NCI-H2107 treated with DMSO at 0.1 percent for 48 hours (cell line): Measurements from ENCODE around the gene DENND2A.
"Not testable (repeated sequence)": the region's sequence is repeated elsewhere in the genome, so short reads cannot be mapped to it uniquely, and the experiment has no call there.

ENCODE experiments used
- DNase-seq: peaks from one replicate; lab custom pipeline; 2025; ENCODE audit not compliant: unreplicated experiment; lab: John Stamatoyannopoulos, UW

Gene DENND2A, protein sequence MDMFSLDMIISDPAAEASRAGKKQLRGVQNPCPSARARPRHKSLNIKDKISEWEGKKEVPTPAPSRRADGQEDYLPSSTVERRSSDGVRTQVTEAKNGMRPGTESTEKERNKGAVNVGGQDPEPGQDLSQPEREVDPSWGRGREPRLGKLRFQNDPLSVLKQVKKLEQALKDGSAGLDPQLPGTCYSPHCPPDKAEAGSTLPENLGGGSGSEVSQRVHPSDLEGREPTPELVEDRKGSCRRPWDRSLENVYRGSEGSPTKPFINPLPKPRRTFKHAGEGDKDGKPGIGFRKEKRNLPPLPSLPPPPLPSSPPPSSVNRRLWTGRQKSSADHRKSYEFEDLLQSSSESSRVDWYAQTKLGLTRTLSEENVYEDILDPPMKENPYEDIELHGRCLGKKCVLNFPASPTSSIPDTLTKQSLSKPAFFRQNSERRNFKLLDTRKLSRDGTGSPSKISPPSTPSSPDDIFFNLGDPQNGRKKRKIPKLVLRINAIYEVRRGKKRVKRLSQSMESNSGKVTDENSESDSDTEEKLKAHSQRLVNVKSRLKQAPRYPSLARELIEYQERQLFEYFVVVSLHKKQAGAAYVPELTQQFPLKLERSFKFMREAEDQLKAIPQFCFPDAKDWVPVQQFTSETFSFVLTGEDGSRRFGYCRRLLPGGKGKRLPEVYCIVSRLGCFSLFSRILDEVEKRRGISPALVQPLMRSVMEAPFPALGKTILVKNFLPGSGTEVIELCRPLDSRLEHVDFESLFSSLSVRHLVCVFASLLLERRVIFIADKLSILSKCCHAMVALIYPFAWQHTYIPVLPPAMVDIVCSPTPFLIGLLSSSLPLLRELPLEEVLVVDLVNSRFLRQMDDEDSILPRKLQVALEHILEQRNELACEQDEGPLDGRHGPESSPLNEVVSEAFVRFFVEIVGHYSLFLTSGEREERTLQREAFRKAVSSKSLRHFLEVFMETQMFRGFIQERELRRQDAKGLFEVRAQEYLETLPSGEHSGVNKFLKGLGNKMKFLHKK

DNA sequence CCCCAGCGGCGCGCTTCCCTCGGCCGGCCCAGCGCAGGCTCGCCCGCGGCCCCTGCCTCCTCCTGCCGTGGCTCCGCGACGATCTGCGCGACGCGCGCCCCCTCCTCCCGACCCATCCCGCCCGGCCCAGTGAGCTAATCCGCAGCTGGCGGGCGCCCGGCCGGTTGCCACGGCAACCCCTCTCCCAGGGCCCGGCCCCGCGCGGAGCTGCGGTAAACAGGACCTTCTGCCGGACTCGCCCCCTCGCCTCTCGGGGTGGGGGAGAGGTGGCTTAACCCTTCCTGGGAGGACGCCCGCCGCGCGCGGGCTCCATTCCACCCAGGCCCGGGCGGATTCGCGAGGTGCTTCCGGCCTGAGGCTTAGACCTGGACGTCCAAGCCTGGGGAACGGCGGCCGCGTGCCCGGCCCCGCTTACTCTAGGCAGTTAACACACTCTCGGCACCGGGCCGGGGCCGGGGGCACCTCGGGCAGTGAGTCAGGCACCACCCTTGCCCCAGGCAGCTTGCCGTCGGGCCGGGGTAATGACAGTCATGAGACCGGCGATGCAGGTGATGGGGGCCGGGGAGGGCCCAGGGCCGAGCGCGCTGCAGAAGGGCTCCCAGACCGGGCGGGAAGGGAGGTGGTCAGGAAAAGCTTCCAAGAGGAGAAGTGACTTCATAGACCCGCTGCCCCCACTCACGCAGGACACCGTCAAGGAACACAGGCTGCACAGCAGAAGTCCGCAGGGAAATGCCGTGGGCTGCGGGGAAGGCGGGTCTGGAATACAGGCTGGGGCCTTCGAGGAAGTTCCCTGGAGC, at the start of gene DENND2A:
Gene DENND2A, minus strand, starts transcription at position 87 of the 797 bp plus-strand sequence. CDS start 38,416 bp downstream, outside the sequence.
- DNase-seq: peak; percentile 33

DNA sequence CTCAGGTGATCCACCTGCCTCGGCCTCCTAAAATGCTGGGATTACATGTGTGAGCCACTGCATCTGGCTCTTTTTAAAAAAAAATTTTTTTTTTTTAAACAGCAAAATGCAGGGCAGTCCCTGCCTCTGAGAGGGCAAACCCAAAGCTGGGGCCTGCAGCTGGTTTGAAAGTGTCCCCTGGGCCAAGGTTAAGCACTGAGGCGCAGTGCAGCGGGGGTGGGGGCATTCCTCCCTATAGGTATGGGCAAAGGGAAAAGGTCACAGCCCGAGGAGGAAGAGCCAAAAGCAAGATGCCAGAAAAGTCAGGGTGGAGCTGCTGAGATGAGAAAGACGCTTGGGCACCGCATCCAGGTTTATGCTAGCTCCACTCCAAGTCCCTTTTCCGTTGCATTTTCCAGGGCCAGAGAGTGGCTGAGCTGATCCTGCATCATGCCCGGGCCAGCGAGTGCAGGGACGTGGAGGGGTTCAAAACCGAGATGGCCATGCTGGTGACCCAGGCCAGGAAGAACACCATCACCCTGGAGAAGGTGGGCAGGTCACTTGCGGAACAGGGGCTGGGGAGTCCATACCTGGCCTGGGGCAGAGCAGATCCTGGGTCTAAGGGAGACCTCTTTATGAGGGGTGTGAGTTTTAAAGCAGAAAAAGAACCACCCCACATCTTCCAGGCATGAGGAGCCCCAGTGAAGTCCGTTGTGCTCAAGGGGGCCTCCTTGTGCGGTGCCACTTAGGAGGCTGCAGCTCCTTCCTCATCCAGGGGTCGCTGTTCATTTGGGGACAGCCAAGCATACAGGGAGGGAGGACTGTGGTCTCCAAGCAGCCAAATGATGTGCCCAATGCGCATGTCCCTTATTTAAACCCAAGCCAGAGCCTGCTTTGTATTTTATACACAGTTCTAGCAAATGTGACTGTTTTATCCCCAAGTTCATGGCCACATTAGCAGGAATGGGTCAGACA, 48.9 kb upstream of the DENND2A start:
- DNase-seq: no peak

DNA sequence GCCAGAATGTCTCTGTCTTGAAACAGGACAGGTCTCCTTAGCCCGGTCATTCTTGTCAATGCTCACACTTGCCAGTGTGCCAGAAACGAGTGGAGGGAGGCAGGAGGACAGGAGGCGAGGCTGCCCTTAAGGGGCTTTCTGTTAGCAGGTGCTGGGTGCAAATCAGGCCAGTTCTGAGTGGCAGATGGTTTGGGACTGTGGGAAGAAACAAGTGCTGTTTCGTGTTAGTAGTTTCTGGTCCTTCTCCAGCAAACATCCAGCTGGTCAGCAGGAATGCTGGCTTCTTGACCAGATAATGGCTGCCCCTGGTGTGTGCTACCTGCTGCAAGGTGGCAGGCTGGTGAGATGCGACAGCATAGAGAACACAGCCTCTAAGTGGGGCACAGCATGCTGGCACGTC, 47.7 kb upstream of the DENND2A start:
- no peak for DNase-seq

GRCh38 chr7:140686921-140687320, 46.3 kb upstream of the DENND2A start:
- no peak for DNase-seq

DNA sequence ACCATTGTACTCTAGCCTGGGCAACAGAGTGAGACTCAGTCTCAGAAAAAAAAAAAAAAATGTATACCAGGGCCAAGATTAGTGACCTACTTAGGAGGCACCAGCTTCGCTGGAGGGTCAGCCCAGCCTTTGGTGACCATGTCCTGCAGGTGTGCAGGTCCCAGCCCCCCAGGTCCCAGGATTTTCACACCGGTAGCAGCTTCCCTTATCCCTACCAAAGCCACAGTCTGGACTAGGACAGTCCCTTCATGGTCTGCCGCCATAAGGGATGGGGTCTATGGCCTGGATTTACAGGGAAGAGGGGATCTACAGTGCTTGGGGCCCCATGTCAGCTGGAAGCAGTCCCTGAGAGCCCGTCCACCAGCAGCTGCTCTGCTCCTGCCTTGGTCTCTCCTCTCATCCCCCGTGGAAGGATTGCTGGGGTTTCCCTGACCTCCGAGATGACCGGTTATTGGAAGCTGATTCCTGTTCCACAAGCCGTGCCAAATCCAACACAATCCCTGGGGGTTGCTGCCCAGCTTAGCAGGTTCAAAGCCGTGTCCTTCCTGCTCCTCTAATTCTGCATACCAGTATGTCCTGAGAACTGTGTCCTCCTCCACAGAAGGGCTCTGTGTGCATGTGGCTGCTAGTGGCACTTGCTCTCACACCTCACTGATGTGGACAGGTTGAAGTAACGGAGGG, 44.9 kb upstream of the DENND2A start:
- no peak for DNase-seq

- no peak for DNase-seq
Observed at GRCh38 chr7:140684066-140684950, 43.7 kb upstream of the DENND2A start.

DNA sequence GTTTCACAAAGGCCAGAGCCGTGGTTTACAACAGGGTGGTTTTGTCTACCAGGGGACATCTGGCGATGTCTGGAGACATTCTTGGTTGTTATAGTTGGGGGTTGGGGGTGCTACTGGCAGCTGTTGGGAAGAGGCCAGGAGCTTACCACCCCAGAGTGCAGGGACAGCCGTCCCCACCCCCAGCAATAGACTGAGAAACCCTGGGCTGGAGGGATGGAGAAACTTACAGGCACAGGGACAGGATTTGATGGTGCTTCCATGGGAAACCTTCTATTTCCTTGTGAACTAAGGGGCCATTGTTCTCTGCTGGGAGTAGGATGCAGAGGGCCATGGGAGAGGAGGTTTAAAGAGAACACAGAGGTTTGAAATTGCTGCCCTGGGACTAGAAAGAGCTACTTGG, 43.0 kb upstream of the DENND2A start:
- DNase-seq: no peak

GRCh38 chr7:140681766-140682165, 41.2 kb upstream of the DENND2A start:
- DNase-seq: no peak

DNA sequence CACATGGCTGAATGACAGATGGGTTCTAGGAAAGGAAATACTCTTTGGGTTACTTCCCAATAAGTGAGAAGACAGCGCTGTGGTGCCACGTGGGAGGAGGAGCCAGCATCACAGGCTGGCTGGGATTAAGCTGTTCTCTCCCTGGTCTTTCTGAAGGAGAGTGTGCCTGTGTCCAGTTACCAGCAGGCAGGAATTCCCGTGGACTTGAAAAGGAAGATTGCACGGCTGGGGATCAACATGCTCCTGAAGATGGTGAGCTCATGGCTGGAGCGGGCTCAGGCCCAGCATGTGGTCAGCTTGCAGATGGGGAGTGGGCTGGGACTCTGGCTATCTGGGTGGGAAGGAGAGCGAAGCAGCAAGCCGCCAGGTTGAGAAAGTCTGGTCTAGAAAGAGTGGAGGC, 40.3 kb upstream of the DENND2A start:
- no peak for DNase-seq

GRCh38 chr7:140679186-140679585, 38.6 kb upstream of the DENND2A start:
- DNase-seq: no peak

DNA sequence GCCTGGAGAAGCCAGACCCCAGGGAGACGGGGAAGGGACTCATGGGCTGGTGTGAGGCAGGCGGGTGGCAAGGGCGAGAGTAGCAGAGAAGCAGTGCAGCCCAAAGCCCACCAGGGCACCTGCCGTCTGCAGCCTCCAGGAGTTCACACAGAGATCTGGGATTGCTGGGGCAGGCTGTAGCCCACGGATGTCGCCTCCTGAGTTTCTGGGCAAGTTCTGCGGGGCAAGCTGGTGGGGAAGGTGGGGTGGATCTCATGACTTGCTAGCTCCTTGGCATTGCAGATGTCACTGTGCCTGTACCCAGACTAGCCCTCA, 38.2 kb upstream of the DENND2A start:
- DNase-seq: no peak

DNA sequence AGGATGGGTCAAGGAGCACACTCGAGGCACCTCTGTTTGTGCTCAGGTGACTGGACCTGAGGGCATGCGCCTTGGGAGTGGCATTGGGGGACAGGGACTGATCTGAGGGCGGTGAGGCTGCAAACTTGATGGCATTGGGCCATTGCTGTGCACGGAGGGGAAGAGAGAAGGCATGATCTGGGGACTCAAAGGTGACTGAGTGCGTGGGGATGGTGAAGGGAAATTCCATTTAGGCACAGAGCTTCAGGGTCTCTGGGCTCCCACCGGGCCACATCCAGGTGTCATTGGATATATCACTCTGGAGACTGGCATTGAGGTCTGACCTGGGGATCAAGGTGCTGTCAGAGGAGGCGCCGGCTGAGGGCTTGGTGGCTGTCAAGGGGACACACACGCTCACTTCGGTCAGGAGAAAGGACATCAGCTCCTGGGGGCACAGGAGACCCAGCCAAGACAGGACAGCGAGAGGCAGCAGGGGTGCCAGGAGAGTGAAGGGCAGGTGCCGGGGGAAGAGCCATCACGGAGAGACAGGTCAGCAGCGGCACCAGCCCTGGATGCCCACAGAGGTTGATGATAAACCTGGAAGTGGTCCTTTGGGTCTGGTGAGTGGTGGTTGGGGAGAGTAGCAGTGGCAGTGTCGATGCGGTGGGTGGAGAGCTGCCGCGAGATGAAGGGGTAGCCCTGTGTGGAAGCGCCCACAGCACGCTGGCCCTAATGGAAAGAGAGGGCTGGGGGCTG, 37.6 kb upstream of the DENND2A start:
- no peak for DNase-seq

GRCh38 chr7:140677496-140677895, 36.9 kb upstream of the DENND2A start:
- no peak for DNase-seq

DNA sequence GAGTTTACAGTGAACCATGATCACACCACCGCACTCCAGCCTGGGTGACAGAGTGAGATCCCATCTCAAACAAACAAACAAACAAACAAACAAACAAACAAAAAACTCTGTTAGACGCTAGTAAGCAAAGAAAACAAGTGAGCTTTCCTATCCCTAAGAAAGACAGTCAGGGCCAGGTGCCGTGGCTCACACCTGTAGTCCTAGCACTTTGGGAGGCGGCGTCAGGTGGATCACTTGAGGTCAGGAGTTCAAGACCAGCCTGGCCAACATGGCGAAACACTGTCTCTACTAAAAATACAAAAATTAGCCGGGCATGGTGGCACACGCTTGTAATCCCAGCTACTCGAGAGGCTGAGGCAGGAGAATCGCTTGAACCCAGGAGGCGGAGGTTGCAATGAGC, 36.3 kb upstream of the DENND2A start:
- not testable (repeated sequence) for DNase-seq

- DNase-seq: no peak
Observed at GRCh38 chr7:140676306-140676705, 35.7 kb upstream of the DENND2A start.

GRCh38 chr7:140675726-140676125, 35.1 kb upstream of the DENND2A start:
- no peak for DNase-seq

- DNase-seq: peak; percentile 29
Observed at GRCh38 chr7:140674899-140675701, 34.5 kb upstream of the DENND2A start.
